HS-5 (cell line): ENCODE measurements around the gene S100P.
"Not testable (repeated sequence)": the region's sequence is repeated elsewhere in the genome, so short reads cannot be mapped to it uniquely, and the experiment has no call there.

ENCODE experiments used
- DNase-seq: peaks from one replicate; pipeline ENCODE4 v3.0.0-alpha.2; 2012; ENCODE audit warnings: low read depth

The S100P gene

GRCh38 chr4:6693231-6694176 lies at the start of gene S100P:
Gene S100P (plus strand): TSS chr4:6693878. CDS start chr4:6693933, 55 bp downstream.
- DNase-seq, result no peak

DNA sequence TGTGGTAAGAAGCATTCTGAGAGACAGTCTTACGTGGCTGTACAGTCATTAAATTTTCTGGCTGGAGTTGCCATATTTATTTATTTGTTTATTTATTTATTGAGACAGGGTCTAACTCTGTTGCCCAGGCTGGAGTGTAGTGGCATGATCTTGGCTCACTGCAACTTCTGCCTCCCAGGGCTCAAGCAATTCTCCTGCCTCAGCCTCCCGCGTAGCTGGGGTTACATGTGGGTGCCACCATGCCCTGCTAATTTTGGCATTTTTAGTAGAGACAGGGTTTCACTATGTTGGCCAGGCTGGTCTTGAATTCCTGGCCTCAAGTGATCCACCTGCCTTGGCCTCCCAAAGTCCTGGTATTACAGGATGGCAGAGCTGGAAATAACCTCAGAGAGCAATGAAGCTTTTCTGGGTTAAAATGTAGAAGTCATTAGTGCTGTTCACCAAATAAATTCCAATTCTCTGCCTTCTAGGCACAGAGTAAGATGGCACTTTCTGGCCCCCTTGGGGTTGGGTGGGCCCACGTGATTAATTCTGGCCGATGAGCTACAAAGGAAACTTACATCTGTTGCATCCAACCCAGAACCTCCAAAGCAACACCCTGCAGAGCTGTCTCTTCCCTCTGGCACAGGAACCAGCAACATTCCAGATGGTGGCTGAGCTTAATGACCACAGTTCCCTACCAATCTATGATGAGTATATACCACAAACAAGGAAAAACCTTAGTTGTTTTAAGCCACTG lies 48.7 kb upstream of the S100P start:
- DNase-seq, result no peak

DNA sequence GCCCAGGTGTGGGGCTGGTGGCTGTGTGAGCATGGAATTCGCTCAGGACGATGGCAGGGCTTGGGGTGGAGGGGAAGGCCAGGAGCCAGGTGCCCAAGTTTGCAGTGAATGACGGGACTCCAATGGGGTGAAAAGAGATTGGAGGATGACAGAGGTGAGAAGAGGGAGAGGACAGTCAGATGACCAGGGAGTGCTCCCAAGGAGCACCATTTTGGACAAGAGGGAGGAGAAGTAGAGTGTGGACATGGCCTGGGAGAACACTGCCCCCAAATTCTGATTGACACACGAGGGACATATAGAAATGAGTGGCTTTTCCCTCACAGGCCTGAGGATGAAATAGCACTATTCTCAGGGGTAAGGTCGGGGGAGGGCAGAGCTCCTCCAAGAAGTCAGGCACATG lies 46.5 kb upstream of the S100P start:
- DNase-seq, result no peak

DNA sequence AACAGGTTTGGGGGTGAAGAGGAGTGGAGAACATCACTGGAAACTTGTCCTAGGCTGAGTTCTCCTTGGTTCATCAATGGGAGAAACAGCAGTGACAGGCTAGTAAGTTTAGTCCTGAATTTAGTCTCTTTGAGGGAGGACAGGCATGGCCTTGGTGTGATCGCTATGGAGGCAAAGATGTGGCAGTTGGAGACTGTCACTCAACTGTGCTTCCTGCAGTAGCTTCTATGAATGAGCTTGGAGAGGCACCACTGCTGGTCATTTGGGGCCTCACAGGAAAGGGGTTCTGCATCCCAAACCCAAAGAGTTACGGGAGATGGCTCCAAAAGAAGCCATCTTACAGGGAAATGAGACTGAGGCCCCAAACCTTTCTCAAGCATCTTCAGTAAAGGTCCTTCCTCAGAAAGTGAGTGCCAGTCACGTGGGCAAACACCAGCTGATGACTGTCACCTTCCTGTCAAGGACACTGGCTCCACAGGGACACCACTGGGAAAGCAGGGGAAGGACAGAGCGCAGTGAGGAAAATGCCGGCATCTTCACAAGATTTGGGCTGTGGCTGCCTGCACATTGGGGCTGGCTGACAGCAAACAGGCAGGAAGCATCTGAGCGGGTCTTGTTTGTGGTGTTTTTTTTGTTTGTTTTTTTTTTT lies 46.0 kb upstream of the S100P start:
- no peak for DNase-seq

DNA sequence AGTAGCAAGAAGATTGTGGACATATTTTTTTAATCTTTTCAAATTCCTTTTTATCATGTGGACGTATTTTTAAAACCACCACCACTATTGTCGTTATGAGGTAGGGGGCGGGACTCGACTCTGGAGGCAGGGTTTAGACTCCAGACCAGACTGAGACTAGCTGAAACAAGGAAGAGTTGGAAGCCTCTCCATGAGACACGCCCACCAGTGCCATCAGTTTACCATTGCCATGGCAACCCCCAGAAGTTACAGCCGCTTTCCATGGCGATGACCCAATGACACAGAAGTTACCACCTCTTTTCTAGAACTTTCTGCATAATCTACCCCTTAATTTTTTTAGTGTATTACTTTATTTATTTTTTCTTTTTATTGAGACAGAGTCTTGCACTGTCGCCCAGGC lies 44.5 kb upstream of the S100P start:
- no peak for DNase-seq

DNA sequence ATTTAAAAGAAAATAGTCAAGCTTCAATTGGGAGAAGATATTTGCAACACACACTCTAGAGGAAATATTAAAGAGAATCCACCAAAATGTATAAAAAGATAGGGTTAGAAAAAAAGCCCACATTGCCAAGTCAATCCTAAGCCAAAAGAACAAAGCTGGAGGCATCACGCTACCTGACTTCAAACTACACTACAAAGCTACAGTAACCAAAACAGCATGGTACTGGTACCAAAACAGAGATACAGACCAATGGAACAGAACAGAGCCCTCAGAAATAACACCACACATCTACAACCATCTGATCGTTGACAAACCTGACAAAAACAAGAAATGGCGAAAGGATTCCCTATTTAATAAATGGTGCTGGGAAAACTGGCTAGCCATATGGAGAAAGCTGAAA lies 39.5 kb upstream of the S100P start:
- not testable (repeated sequence) for DNase-seq

GRCh38 chr4:6655291-6655690 lies 38.4 kb upstream of the S100P start:
- DNase-seq, result not testable (repeated sequence)

- DNase-seq, result no peak
Measured at GRCh38 chr4:6655924-6656323, 37.8 kb upstream of the S100P start.

- no peak for DNase-seq
Measured at GRCh38 chr4:6657242-6658208, 36.2 kb upstream of the S100P start.

- DNase-seq, result no peak
Measured at GRCh38 chr4:6658209-6658595, 35.5 kb upstream of the S100P start.

DNA sequence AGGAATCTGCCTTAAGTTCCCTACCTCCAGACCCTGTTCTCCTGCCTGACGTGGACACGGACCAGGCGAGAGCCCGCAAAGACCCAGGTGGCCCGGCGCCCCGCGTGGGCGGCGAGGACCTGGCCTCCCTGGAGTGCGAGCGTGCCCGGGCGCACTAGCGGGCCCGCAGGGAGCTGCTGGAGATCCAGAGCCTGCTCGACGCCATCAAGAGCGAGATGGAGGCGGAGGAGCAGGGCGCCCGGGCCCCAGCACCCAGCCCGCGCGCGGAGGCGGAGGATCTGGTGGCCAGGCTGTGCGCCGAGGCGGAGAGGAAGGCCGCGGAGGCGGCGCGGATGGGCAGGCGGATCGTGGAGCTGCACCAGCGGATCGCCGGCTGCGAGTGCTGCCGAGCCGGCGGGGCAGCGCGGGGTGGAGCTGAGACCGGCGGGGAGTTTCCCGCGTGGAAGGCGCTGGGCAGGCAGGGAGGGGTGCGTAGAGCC lies 35.0 kb upstream of the S100P start:
- no peak for DNase-seq

DNA sequence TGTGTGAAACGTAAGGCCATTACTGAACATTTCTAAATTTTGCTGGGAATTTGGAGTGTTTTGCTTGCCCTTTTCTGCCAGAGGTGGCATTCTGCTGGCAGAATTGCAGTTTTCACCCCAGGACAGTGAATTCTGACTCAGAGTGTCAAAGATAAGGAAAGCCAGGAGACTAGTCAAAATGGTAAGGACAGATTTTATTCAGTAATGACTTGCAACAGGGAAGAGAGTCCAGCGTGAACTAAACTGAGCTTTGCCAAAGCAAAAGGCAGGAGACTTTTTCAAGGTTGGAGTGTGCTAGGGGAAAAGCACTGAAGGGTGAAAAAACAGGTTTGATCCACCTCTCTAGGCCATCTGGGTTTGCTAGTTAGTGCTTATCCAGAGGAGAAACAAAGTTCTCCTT lies 33.8 kb upstream of the S100P start:
- no peak for DNase-seq

DNA sequence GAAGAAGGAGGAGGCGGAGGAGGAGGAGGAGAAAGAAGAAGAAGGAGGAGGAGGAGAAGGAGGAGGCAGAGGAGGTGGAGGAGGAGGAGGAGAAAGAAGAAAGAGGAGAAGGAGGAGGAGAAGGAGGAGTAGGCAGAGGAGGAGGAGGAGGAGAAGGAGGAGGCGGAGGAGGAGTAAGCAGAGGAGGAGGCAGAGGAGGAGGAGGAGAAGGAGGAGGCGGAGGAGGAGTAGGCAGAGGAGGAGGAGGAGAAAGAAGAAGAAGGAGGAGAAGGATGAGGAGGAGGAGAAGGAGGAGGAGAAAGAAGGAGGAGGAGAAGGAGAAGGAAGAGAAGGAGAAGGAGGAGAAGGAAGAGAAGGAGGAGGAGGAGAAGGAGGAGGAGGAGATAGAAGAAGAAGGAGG lies 33.2 kb upstream of the S100P start:
- DNase-seq, result no peak

DNA sequence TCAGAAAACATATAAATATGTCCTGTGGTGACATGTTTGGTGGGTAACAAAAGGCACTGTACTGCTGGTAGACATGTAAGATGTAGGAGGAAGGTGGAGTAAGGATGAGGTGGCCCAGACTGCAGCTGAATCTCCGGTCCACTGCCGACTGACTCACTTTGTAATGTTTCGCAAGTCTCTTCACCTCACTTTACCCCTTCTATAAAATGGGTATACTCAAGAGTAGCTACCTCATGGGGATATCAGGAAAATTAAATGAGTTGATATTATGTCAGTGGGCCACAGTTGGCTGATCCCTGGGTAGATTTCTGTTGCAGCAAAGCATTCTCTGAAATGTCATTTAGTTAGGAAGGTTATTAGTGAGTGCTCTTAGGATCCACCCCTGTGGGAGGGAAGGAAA lies 31.1 kb upstream of the S100P start:
- no peak for DNase-seq

- DNase-seq, result no peak
Measured at GRCh38 chr4:6663596-6664393, 29.9 kb upstream of the S100P start.

DNA sequence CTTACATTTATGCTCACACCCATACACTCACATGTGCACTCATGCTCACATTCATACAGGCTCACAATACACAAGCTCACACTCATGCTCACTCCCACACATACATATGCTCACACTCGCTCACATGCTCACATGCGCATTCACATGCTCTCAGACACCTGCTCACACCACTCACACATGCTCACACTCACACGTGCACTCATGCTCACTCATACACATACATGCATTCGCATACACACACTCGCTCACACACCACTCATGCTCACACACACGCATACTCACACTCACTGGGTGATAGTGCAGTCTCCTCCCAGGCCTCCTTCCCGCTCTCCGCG lies 28.4 kb upstream of the S100P start:
- no peak for DNase-seq

DNA sequence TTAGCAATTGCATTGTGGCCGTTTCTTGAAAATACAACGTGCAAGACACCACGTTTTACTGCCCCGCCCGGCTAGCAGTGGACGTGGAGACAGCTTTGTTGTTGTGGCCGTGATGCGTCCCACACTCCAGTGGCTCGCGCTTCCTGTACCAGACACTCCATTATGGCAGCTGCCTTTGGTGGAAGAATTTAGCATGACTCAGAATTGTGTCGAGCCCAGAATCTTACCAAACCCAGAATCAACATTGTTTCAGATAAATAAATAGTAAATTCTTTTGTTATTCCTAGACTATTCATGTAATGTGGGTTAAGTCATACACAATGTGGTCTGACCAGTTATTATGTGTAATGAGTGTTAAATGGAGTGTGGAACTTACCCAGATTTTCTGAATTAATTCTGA lies 25.3 kb upstream of the S100P start:
- no peak for DNase-seq

DNA sequence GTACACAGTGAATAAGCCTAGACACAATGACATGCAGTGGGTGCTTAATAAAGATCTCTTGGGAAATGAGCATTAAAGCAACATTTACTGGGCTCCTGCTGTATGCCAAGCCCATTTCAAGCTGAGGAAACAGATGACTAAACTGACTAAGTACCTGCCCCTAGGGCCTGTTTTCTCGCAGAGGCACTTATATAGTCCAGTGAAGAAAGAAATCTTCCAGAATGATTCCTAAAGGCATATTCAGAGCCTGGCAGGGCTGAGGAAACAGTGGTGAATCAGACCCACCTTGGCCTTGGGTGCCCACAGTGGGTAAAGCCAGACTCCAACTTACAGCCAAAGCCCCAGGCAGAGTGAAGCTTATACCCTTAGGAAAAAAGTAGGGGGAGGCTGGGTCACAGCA lies 22.0 kb upstream of the S100P start:
- DNase-seq, result no peak

GRCh38 chr4:6672131-6672530 lies 21.5 kb upstream of the S100P start:
- no peak for DNase-seq

- DNase-seq, result not testable (repeated sequence)
Measured at GRCh38 chr4:6672541-6673190, 21.0 kb upstream of the S100P start.
